Naive thymus-derived CD4-positive, alpha-beta T cell (primary cell): ENCODE measurements around the gene SRP14. TPM values are rescaled to one million over a fixed set of nuclear protein-coding genes. Genes with fewer than 3 reads are reported as not detected.
A peak's percentile ranks its signal among the peaks of the same experiment; 100 is the strongest.

Experiments used
- ATAC-seq: fragments of 150-1000 bp; cut with Tn5 transposase; 2 replicates; pipeline ENCODE4 v1.10.0; 2021; ENCODE audit warnings: mild to moderate bottlenecking, moderate library complexity
- CTCF ChIA-PET: fragments of 350-600 bp; sonication (Branson Sonifier 250); formaldehyde crosslinking; loops from one replicate; lab custom pipeline; 2021; ENCODE audit warnings: antibody characterized with exemption; lab: Charles Lee
- POLR2A ChIA-PET: fragments of 350-600 bp; sonication (Branson Sonifier 250); formaldehyde crosslinking; loops from one replicate; lab custom pipeline; 2021; ENCODE audit warnings: antibody characterized with exemption, inconsistent platforms; lab: Charles Lee
- DNase-seq, 9 donors: peaks; one replicate each; pipeline versions ENCODE4 v3.0.0 to v3.0.0-alpha.2; 2020 to 2022; ENCODE audit warnings: mixed read lengths in 1 of 9
- H3K27ac ChIP-seq: one replicate; pipeline ENCODE4 v1.7.0; 2013; ENCODE audit warnings: mild to moderate bottlenecking, low read depth, low read length, moderate library complexity
- H3K27me3 ChIP-seq, 2 donors: one replicate each; pipeline ENCODE4 v1.7.0; 2013; ENCODE audit warnings: low read length in 2 of 2, mild to moderate bottlenecking in 2 of 2, moderate library complexity in 2 of 2; ENCODE audit not compliant: control insufficient read depth in 2 of 2, insufficient read depth in 2 of 2
- H3K36me3 ChIP-seq, 3 experiments: 1 replicate in 2 of 3; 2 replicates in 1 of 3; pipeline ENCODE4 v1.7.0; 2013; ENCODE audit warnings: low read length in 3 of 3, mild to moderate bottlenecking in 3 of 3, moderate library complexity in 1 of 3; ENCODE audit not compliant: insufficient read depth in 3 of 3, control insufficient read depth in 2 of 3
- H3K4me1 ChIP-seq, 2 donors: one replicate each; pipeline ENCODE4 v1.7.0; 2013; ENCODE audit warnings: low read length in 2 of 2, mild to moderate bottlenecking in 2 of 2, moderate library complexity in 1 of 2; ENCODE audit not compliant: control insufficient read depth in 2 of 2, insufficient read depth in 2 of 2
- H3K4me3 ChIP-seq: 2 replicates; pipeline ENCODE4 v1.7.0; 2013; ENCODE audit warnings: mild to moderate bottlenecking, low read length
- H3K9me3 ChIP-seq, 3 experiments: 1 replicate in 2 of 3; 2 replicates in 1 of 3; pipeline ENCODE4 v1.7.0; 2013; ENCODE audit warnings: low read length in 3 of 3; ENCODE audit not compliant: control insufficient read depth in 2 of 3
- H3K27ac Mint-ChIP-seq, 9 donors: one replicate each; pipeline ENCODE4 v1.8.0; 2020 to 2022; ENCODE audit warnings: mixed read lengths in 9 of 9, mild to moderate bottlenecking in 8 of 9, moderate library complexity in 5 of 9, inconsistent platforms in 2 of 9
- H3K27me3 Mint-ChIP-seq, 5 donors: one replicate each; pipeline ENCODE4 v1.8.0; 2021 to 2022; ENCODE audit warnings: mixed read lengths in 5 of 5, mild to moderate bottlenecking in 1 of 5
- H3K36me3 Mint-ChIP-seq, 5 donors: one replicate each; pipeline ENCODE4 v1.8.0; 2020 to 2022; ENCODE audit warnings: mixed read lengths in 5 of 5, mild to moderate bottlenecking in 3 of 5, inconsistent platforms in 1 of 5
- H3K4me1 Mint-ChIP-seq, 7 donors: one replicate each; pipeline ENCODE4 v1.8.0; 2020 to 2022; ENCODE audit warnings: mixed read lengths in 7 of 7, mild to moderate bottlenecking in 3 of 7, inconsistent platforms in 1 of 7
- H3K4me3 Mint-ChIP-seq, 10 donors: one replicate each; pipeline ENCODE4 v1.8.0; 2020 to 2022; ENCODE audit warnings: mild to moderate bottlenecking in 10 of 10, mixed read lengths in 10 of 10, moderate library complexity in 6 of 10, inconsistent platforms in 2 of 10
- H3K9me3 Mint-ChIP-seq, 11 donors: one replicate each; pipeline ENCODE4 v1.8.0; 2020 to 2022; ENCODE audit warnings: mixed read lengths in 11 of 11, mild to moderate bottlenecking in 4 of 11, inconsistent platforms in 1 of 11, moderate library complexity in 1 of 11
- intact Hi-C, 2 donors: fragments of 100-400 bp; cut with micrococcal nuclease; formaldehyde crosslinking; loops; one replicate each; pipeline ENCODE4 v1.15.1; 2023
- polyA plus RNA-seq, 2 donors: library from polyadenylated mRNA; unstranded; fragments of 300-500 nt; fragmentation: Illumina TruSeq; gene quantifications; one replicate each; pipeline ENCODE4 v1.2.3, GENCODE V29; 2021
- total RNA-seq, 6 experiments: library from RNA in 5 of 6; stranded (reverse) in 5 of 6; gene quantifications; 1 replicate in 5 of 6; 2 replicates in 1 of 6; pipeline ENCODE4 v1.2.3 and lab custom pipeline; 2021 to 2026

Gene SRP14
- total RNA-seq, result 100 to 1,000 TPM in 4 of 5 experiments, 10 to 100 TPM in 1; 92.1 to 157 (median 111) TPM
- 100 to 1,000 TPM; 787 to 963 TPM for polyA plus RNA-seq
- 62.3 reads per million, percentile 76 among the genes with 10 or more reads in this experiment for total RNA-seq (lab: John Stamatoyannopoulos, UW)

- H3K4me1 ChIP-seq, result peaks cover 15 to 18% of the 10 kb centered on the region in 2 donors
- Mint-ChIP-seq H3K36me3 (peaks cover 0 to 27% (median 14%) of the 10 kb centered on the region in 5 donors), H3K27me3 (no peaks in the 10 kb centered on the region), H3K4me3 (peak within 1 kb of the TSS; percentile 92 to 100 (median 100)), H3K4me1 (peaks cover 28 to 58% (median 53%) of the 10 kb centered on the region in 7 donors), H3K9me3 (no peaks in the 10 kb centered on the region), H3K27ac (peak within 1 kb of the TSS; percentile 94 to 99 (median 98))
- peak; percentile 74 to 93 (median 87) for DNase-seq
- CTCF ChIA-PET, result interaction anchor here (0.7 to 2.2 kb wide), 4 partner anchors 9 to 68 kb away, joined by 3 to 11 read pairs (median 6); no protein-coding TSS in a partner anchor
- intact Hi-C loops, result loop anchor here (1.0 to 5.0 kb wide), 11 partner anchors 8 to 343 kb away; partner anchors contain the start of genes FSIP1 (in 2 of the 2), GPR176 (in 2 of the 2), INAFM2 (in 1 of the 2) and KNSTRN (in 1 of the 2)
- no peaks in the 10 kb centered on the region for H3K27me3 ChIP-seq
- H3K27ac ChIP-seq, result peak within 1 kb of the TSS; percentile 96
- H3K36me3 ChIP-seq, result peaks cover 10 to 41% (median 30%) of the 10 kb centered on the region in 3 experiments
- H3K4me3 ChIP-seq, result peak within 1 kb of the TSS; percentile 86
- no peaks in the 10 kb centered on the region for H3K9me3 ChIP-seq
- POLR2A ChIA-PET, result interaction anchor here (0.6 to 3.2 kb wide), 9 partner anchors 10 to 269 kb away, joined by 3 to 22 read pairs (median 3); partner anchors contain the start of genes BMF and PLCB2
- ATAC-seq, result peak; percentile 98
Observed at GRCh38 chr15:40038638-40039543, at the start of gene SRP14. Gene SRP14 (minus strand): TSS chr15:40039181. CDS start chr15:40039116, 65 bp downstream.

GRCh38 chr15:40087991-40088928 is 49.3 kb upstream of the SRP14 start:
- peaks cover 0 to 21% (median 5%) of the 10 kb centered on the region in 7 donors for H3K4me1 Mint-ChIP-seq
- H3K27ac Mint-ChIP-seq, result no peak overlapping the region
- Histone ChIP-seq H3K27ac (no peak overlapping the region), H3K27me3 (no peaks in the 10 kb centered on the region), H3K4me3 (no peak overlapping the region), H3K9me3 (no peaks in the 10 kb centered on the region), H3K4me1 (no peaks in the 10 kb centered on the region), H3K36me3 (no peaks in the 10 kb centered on the region)
- CTCF ChIA-PET, result interaction anchor here (0.9 to 1.9 kb wide), 3 partner anchors 15 to 43 kb away, joined by 3 to 8 read pairs (median 3); no protein-coding TSS in a partner anchor
- POLR2A ChIA-PET, result interaction anchor here (0.9 to 1.4 kb wide), 2 partner anchors 11 to 18 kb away, joined by 3 read pairs; no protein-coding TSS in a partner anchor
- peaks cover 0 to 12% (median 0%) of the 10 kb centered on the region in 5 donors for H3K36me3 Mint-ChIP-seq
- peak; percentile 10 for ATAC-seq
- H3K9me3 Mint-ChIP-seq, result peaks cover 0 to 3% (median 0%) of the 10 kb centered on the region in 11 donors
- DNase-seq, result no peak
- peaks cover 0 to 17% (median 5%) of the 10 kb centered on the region in 5 donors for H3K27me3 Mint-ChIP-seq
- intact Hi-C loops, result no loop called here
- no peak overlapping the region for H3K4me3 Mint-ChIP-seq

GRCh38 chr15:40087068-40087810 is 48.3 kb upstream of the SRP14 start:
- peaks cover 0 to 8% of the 10 kb centered on the region in 2 donors for H3K4me1 ChIP-seq
- peaks cover 0 to 5% (median 0%) of the 10 kb centered on the region in 11 donors for H3K9me3 Mint-ChIP-seq
- peaks cover 5 to 24% (median 13%) of the 10 kb centered on the region in 7 donors for H3K4me1 Mint-ChIP-seq
- no peak overlapping the region for H3K4me3 Mint-ChIP-seq
- ChIA-PET CTCF (interaction anchor here (0.5 to 1.9 kb wide), 5 partner anchors 16 to 42 kb away, joined by 3 to 8 read pairs (median 3); no protein-coding TSS in a partner anchor), POLR2A (interaction anchor here (0.9 kb wide), 1 partner anchor 19 kb away, joined by 3 read pairs; no protein-coding TSS in a partner anchor)
- no peak overlapping the region for H3K27ac Mint-ChIP-seq
- peaks cover 0 to 10% (median 0%) of the 10 kb centered on the region in 5 donors for H3K36me3 Mint-ChIP-seq
- DNase-seq (no peak), ATAC-seq (no peak)
- H3K4me3 ChIP-seq, result no peak overlapping the region
- intact Hi-C loops, result no loop called here
- H3K27me3 ChIP-seq, result no peaks in the 10 kb centered on the region
- H3K9me3 ChIP-seq, result no peaks in the 10 kb centered on the region
- H3K27me3 Mint-ChIP-seq, result peaks cover 0 to 22% (median 12%) of the 10 kb centered on the region in 5 donors
- H3K27ac ChIP-seq, result no peak overlapping the region
- no peaks in the 10 kb centered on the region for H3K36me3 ChIP-seq

- peaks cover 0 to 18% of the 10 kb centered on the region in 2 donors for H3K4me1 ChIP-seq
- H3K9me3 ChIP-seq, result no peaks in the 10 kb centered on the region
- no peaks in the 10 kb centered on the region for H3K27me3 ChIP-seq
- Mint-ChIP-seq H3K4me1 (peaks cover 18 to 38% (median 30%) of the 10 kb centered on the region in 7 donors), H3K9me3 (peaks cover 0 to 5% (median 0%) of the 10 kb centered on the region in 11 donors), H3K36me3 (peaks cover 0 to 3% (median 0%) of the 10 kb centered on the region in 5 donors), H3K27me3 (peaks cover 0 to 27% (median 23%) of the 10 kb centered on the region in 5 donors), H3K27ac (no peak overlapping the region), H3K4me3 (no peak overlapping the region)
- ATAC-seq, result no peak
- ChIA-PET CTCF (interaction anchor here (0.6 to 1.0 kb wide), 2 partner anchors 17 to 22 kb away, joined by 3 to 6 read pairs; no protein-coding TSS in a partner anchor), POLR2A (no interaction called here)
- intact Hi-C loops, result loop anchor here in 1 of 2 donors (2.0 kb wide), 1 partner anchor 14 kb away; no protein-coding TSS in a partner anchor
- H3K36me3 ChIP-seq, result no peaks in the 10 kb centered on the region
- H3K27ac ChIP-seq, result no peak overlapping the region
- DNase-seq, result no peak
- no peak overlapping the region for H3K4me3 ChIP-seq
Observed at GRCh38 chr15:40085266-40085665, 46.3 kb upstream of the SRP14 start.

GRCh38 chr15:40084650-40085049 is 45.7 kb upstream of the SRP14 start:
- Mint-ChIP-seq H3K27me3 (peaks cover 0 to 27% (median 23%) of the 10 kb centered on the region in 5 donors), H3K36me3 (peaks cover 0 to 1% (median 0%) of the 10 kb centered on the region in 5 donors), H3K27ac (no peak overlapping the region), H3K4me3 (no peak overlapping the region), H3K4me1 (peaks cover 18 to 41% (median 30%) of the 10 kb centered on the region in 7 donors), H3K9me3 (peaks cover 0 to 5% (median 0%) of the 10 kb centered on the region in 11 donors)
- intact Hi-C loops, result loop anchor here in 1 of 2 donors (2.0 kb wide), 1 partner anchor 14 kb away; no protein-coding TSS in a partner anchor
- no peaks in the 10 kb centered on the region for H3K36me3 ChIP-seq
- H3K4me3 ChIP-seq, result no peak overlapping the region
- ATAC-seq (no peak), DNase-seq (no peak)
- no peak overlapping the region for H3K27ac ChIP-seq
- H3K4me1 ChIP-seq, result peaks cover 0 to 18% of the 10 kb centered on the region in 2 donors
- no peaks in the 10 kb centered on the region for H3K9me3 ChIP-seq
- ChIA-PET CTCF (interaction anchor here (1.0 kb wide), 1 partner anchor 22 kb away, joined by 6 read pairs; no protein-coding TSS in a partner anchor), POLR2A (interaction anchor here (1.4 kb wide), 1 partner anchor 9 kb away, joined by 6 read pairs; no protein-coding TSS in a partner anchor)
- H3K27me3 ChIP-seq, result no peaks in the 10 kb centered on the region
